ENCODE data around the gene RET. TPM values are rescaled to one million over a fixed set of nuclear protein-coding genes. Genes with fewer than 3 reads are reported as not detected.

Gene RET
- total RNA-seq, 2 donors from 2014 or later, result 0.14 TPM; not detected in 1

GRCh38 chr10:43151371-43151770 lies 74.5 kb downstream of the RET start:
- Histone ChIP-seq H3K36me3 (no peaks in the 10 kb centered on the region), H3K4me3 (no peak overlapping the region), H3K9me3 (no peaks in the 10 kb centered on the region), H3K27ac (no peak overlapping the region), H3K27me3 (replicated peaks; ENCODE audit: insufficient read depth) (no peaks in the 10 kb centered on the region), H3K4me1 (ENCODE audit: control insufficient read depth in 1 of 2, low read depth in 2 of 2) (peaks cover 18 to 25% of the 10 kb centered on the region in 2 donors)
- no peak for TF ChIP-seq CTCF (IDR thresholded peaks at IDR 0.05)
- DNase-seq (ENCODE audit: low spot score), result no peak
- no peak for ATAC-seq (ENCODE audit: insufficient number of reproducible peaks, low FRiP score, low read depth)

- Histone ChIP-seq H3K27ac (no peak overlapping the region), H3K4me3 (no peak overlapping the region), H3K4me1 (ENCODE audit: control insufficient read depth in 1 of 2, low read depth in 2 of 2) (peaks cover 25 to 29% of the 10 kb centered on the region in 2 donors), H3K27me3 (replicated peaks; ENCODE audit: insufficient read depth) (no peaks in the 10 kb centered on the region), H3K9me3 (no peaks in the 10 kb centered on the region), H3K36me3 (no peaks in the 10 kb centered on the region)
- TF ChIP-seq CTCF (IDR thresholded peaks at IDR 0.05), result no peak
- no peak for ATAC-seq (ENCODE audit: insufficient number of reproducible peaks, low FRiP score, low read depth)
- no peak for DNase-seq (ENCODE audit: low spot score)
These were observed 77.0 kb downstream of the RET start for GRCh38 chr10:43153901-43154300.

GRCh38 chr10:43155221-43155620 lies 78.4 kb downstream of the RET start:
- no peak overlapping the region for H3K27ac ChIP-seq
- no peak overlapping the region for H3K4me3 ChIP-seq
- DNase-seq (ENCODE audit: low spot score) (no peak), ATAC-seq (ENCODE audit: insufficient number of reproducible peaks, low FRiP score, low read depth) (no peak)
- H3K9me3 ChIP-seq, result no peaks in the 10 kb centered on the region
- no peak for TF ChIP-seq CTCF (IDR thresholded peaks at IDR 0.05)
- no peaks in the 10 kb centered on the region for H3K27me3 ChIP-seq (replicated peaks; ENCODE audit: insufficient read depth)
- H3K4me1 ChIP-seq (ENCODE audit: control insufficient read depth in 1 of 2, low read depth in 2 of 2), result peaks cover 30 to 35% of the 10 kb centered on the region in 2 donors
- no peaks in the 10 kb centered on the region for H3K36me3 ChIP-seq

DNA sequence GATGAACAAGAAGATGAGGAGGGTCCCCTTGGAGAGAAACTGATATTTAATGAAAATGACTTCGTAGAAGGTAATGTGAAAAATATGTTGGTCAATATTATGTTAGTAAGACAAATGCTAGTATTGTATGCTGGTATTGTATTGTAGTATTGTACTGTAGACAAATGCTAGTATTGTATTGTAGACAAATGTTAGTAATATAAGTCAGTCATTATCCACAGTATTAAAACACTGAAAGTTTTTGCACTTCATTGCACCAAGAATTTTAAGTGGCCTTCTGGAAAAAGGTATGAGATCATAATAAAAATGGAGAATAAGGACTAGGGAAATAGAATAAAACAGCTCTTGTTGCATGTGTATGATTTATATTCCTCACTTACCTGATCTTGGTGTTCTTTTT lies 78.9 kb downstream of the RET start:
- H3K4me3 ChIP-seq, result no peak overlapping the region
- no peaks in the 10 kb centered on the region for H3K27me3 ChIP-seq (replicated peaks; ENCODE audit: insufficient read depth)
- no peak for TF ChIP-seq CTCF (IDR thresholded peaks at IDR 0.05)
- no peaks in the 10 kb centered on the region for H3K36me3 ChIP-seq
- peaks cover 35 to 40% of the 10 kb centered on the region in 2 donors for H3K4me1 ChIP-seq (ENCODE audit: control insufficient read depth in 1 of 2, low read depth in 2 of 2)
- no peak overlapping the region for H3K27ac ChIP-seq
- DNase-seq (ENCODE audit: low spot score) (no peak), ATAC-seq (ENCODE audit: insufficient number of reproducible peaks, low FRiP score, low read depth) (no peak)
- no peaks in the 10 kb centered on the region for H3K9me3 ChIP-seq

DNA sequence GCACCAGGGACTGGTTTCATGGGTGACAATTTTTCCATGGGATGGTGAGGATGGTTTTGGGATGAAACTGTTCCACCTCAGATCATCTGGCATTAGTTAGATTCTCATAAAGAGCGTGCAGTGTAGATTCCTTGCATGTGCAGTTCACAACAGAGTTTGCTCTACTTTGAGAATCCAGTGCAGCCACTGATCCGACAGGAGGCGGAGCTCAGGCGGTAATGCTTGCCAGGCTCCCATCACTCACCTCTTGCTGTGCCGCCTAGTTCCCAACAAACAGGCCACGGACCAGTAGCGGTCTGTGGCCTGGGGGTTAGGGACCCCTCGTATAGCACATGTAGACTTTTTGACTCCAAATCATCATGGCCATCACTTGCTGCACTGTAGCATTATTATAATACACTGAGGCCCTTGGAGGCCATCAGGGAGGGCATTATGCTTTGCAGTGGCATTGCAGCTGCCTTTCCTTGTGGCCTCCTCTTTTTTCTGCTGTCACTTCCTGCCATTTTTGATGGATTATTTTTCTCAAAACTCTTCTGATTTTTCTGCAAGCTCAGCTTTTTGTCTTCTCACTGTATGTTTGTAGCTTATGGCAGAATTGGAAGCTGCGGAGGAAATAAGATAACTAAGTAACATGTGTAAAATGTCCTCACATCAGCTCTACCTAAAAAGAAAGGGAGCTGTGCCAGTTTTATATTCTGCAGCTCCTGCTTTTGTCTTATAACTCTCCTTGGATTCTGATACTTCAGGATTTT lies 79.9 kb downstream of the RET start:
- H3K27ac ChIP-seq, result no peak overlapping the region
- H3K9me3 ChIP-seq, result no peaks in the 10 kb centered on the region
- ATAC-seq (ENCODE audit: insufficient number of reproducible peaks, low FRiP score, low read depth) (no peak), DNase-seq (ENCODE audit: low spot score) (no peak)
- peaks cover 1% of the 10 kb centered on the region for H3K36me3 ChIP-seq
- peaks cover 36% of the 10 kb centered on the region in 2 donors for H3K4me1 ChIP-seq (ENCODE audit: control insufficient read depth in 1 of 2, low read depth in 2 of 2)
- H3K4me3 ChIP-seq, result no peak overlapping the region
- H3K27me3 ChIP-seq (replicated peaks; ENCODE audit: insufficient read depth), result no peaks in the 10 kb centered on the region
- no peak for TF ChIP-seq CTCF (IDR thresholded peaks at IDR 0.05)

All from thoracic aorta (tissue), 2 donors.